ENCODE measurements around the gene QSOX1. TPM values are rescaled to one million over a fixed set of nuclear protein-coding genes. Genes with fewer than 3 reads are reported as not detected.

The QSOX1 gene
- total RNA-seq, 1 experiment from 2014 or later: 135 TPM

DNA sequence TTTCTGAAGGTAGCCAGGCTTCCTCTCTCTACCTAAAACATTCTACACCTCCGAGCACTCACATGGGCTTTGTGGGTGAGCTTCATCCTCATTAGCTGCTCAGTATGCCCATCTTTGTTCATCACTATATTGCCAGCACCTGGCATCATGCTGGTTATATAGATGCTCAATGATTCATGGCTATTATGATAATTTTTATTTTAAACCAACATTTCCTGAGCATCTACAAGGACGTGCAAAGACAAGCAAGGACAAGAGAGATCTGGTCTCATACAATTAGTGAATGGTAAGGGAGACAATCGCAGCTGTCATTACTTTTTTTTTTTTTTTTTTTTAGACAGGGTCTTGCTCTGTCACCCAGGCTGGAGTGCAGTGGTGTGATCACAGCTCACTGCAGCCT is 11.3 kb upstream of the QSOX1 start:
- Mint-ChIP-seq H3K9me3 (no peaks in the 10 kb centered on the region), H3K4me3 (no peak overlapping the region), H3K27ac (no peak overlapping the region), H3K27me3 (ENCODE audit: low read depth) (no peaks in the 10 kb centered on the region; the same call in 1 of the 2 replicates), H3K4me1 (no peaks in the 10 kb centered on the region), H3K36me3 (no peaks in the 10 kb centered on the region)
- ATAC-seq: no peak
- no peak for DNase-seq (ENCODE audit: low spot score)
- no peak for TF ChIP-seq AR (CRISPR knock-in tag; IDR thresholded peaks at IDR 0.05)
- TF ChIP-seq ATF2 (CRISPR knock-in tag; IDR thresholded peaks at IDR 0.05; ENCODE audit: borderline replicate concordance, low read depth): no peak
- TF ChIP-seq ATF1 (CRISPR knock-in tag; IDR thresholded peaks at IDR 0.05): no peak
- TF ChIP-seq PREB (CRISPR knock-in tag; IDR thresholded peaks at IDR 0.05; ENCODE audit: borderline replicate concordance): no peak
- TF ChIP-seq JUN (CRISPR knock-in tag; IDR thresholded peaks at IDR 0.05): no peak
- no peak for TF ChIP-seq JAZF1 (CRISPR knock-in tag; IDR thresholded peaks at IDR 0.05)
- no peak for TF ChIP-seq USF1 (CRISPR knock-in tag; IDR thresholded peaks at IDR 0.05)
- no peak for TF ChIP-seq SMAD4 (CRISPR knock-in tag; IDR thresholded peaks at IDR 0.05)
- no peak for TF ChIP-seq MXD4 (CRISPR knock-in tag; IDR thresholded peaks at IDR 0.05; ENCODE audit: borderline replicate concordance)
- no peak for TF ChIP-seq ZNF138 (CRISPR knock-in tag; conservative IDR thresholded peaks at IDR 0.05)
- TF ChIP-seq, protein P1, sequence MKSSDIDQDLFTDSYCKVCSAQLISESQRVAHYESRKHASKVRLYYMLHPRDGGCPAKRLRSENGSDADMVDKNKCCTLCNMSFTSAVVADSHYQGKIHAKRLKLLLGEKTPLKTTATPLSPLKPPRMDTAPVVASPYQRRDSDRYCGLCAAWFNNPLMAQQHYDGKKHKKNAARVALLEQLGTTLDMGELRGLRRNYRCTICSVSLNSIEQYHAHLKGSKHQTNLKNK (CRISPR knock-in tag; IDR thresholded peaks at IDR 0.05): no peak
- no peak for TF ChIP-seq RORB (CRISPR knock-in tag; IDR thresholded peaks at IDR 0.05)
- TF ChIP-seq ZNF121 (CRISPR knock-in tag; IDR thresholded peaks at IDR 0.05): no peak
- TF ChIP-seq ZNF416 (CRISPR knock-in tag; IDR thresholded peaks at IDR 0.05): no peak
- TF ChIP-seq FOXJ3 (CRISPR knock-in tag; IDR thresholded peaks at IDR 0.05; ENCODE audit: borderline replicate concordance): no peak
- CTCF ChIA-PET: no interaction called here
- POLR2A ChIA-PET: no interaction called here

DNA sequence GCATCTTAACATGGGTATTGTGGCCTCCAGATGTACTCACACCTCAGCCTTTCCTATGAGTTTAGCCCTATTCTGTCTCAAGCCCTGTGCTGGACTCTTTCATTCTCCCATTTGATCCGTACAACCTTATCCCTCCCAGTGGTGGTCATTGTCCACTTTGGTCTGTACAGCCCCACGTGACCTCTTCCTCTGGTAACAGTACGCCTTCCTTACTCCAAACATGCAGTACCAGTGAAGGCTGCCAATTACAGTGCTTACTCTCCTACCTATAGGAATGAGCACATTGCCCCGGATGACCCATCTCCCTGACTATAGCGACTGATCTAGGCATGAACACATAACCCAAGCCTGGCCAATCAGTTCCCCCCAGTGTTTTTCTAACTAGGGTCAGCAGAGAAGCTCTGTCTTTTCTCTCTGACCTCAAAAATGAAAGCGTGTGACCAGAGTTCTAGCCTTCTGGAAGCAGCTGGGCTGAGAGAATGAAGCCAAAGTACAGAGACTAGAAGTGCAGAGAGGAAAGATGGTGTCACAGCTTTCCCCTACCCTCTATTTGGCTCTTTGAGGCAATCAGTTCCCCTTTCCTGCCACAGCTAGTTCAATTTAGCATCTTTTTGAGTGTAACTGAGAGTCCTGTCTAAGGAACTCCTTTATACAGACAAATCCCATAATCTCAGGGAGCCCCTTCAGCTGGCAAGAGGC is 9.9 kb upstream of the QSOX1 start:
- Mint-ChIP-seq H3K27me3 (ENCODE audit: low read depth) (no peaks in the 10 kb centered on the region; the same call in 1 of the 2 replicates), H3K36me3 (no peaks in the 10 kb centered on the region), H3K27ac (no peak overlapping the region), H3K9me3 (no peaks in the 10 kb centered on the region), H3K4me1 (no peaks in the 10 kb centered on the region), H3K4me3 (no peak overlapping the region)
- ATAC-seq (no peak), DNase-seq (ENCODE audit: low spot score) (no peak)
- ChIA-PET CTCF (interaction anchor here (0.9 to 1.3 kb wide), 4 partner anchors 23 to 335 kb away, joined by 3 to 4 read pairs (median 3); no protein-coding TSS in a partner anchor), POLR2A (interaction anchor here (1.1 kb wide), 1 partner anchor 9 kb away, joined by 6 read pairs; the partner anchor contains the start of gene QSOX1)
- TF ChIP-seq NR3C1 (CRISPR knock-in tag; conservative IDR thresholded peaks at IDR 0.05; ENCODE audit: low read depth) (no peak), MLX (CRISPR knock-in tag; IDR thresholded peaks at IDR 0.05) (no peak), NR1H2 (CRISPR knock-in tag; IDR thresholded peaks at IDR 0.05) (no peak), RORB (CRISPR knock-in tag; IDR thresholded peaks at IDR 0.05) (no peak), NR2C2 (CRISPR knock-in tag; IDR thresholded peaks at IDR 0.05) (no peak), ATF3 (CRISPR knock-in tag; conservative IDR thresholded peaks at IDR 0.05) (no peak)
- TF ChIP-seq, protein P2, sequence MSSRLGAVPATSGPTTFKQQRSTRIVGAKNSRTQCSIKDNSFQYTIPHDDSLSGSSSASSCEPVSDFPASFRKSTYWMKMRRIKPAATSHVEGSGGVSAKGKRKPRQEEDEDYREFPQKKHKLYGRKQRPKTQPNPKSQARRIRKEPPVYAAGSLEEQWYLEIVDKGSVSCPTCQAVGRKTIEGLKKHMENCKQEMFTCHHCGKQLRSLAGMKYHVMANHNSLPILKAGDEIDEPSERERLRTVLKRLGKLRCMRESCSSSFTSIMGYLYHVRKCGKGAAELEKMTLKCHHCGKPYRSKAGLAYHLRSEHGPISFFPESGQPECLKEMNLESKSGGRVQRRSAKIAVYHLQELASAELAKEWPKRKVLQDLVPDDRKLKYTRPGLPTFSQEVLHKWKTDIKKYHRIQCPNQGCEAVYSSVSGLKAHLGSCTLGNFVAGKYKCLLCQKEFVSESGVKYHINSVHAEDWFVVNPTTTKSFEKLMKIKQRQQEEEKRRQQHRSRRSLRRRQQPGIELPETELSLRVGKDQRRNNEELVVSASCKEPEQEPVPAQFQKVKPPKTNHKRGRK (CRISPR knock-in tag; IDR thresholded peaks at IDR 0.05; ENCODE audit: borderline replicate concordance): no peak
- TF ChIP-seq, protein P3, sequence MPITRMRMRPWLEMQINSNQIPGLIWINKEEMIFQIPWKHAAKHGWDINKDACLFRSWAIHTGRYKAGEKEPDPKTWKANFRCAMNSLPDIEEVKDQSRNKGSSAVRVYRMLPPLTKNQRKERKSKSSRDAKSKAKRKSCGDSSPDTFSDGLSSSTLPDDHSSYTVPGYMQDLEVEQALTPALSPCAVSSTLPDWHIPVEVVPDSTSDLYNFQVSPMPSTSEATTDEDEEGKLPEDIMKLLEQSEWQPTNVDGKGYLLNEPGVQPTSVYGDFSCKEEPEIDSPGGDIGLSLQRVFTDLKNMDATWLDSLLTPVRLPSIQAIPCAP (CRISPR knock-in tag; IDR thresholded peaks at IDR 0.05): no peak
- TF ChIP-seq, protein P4, sequence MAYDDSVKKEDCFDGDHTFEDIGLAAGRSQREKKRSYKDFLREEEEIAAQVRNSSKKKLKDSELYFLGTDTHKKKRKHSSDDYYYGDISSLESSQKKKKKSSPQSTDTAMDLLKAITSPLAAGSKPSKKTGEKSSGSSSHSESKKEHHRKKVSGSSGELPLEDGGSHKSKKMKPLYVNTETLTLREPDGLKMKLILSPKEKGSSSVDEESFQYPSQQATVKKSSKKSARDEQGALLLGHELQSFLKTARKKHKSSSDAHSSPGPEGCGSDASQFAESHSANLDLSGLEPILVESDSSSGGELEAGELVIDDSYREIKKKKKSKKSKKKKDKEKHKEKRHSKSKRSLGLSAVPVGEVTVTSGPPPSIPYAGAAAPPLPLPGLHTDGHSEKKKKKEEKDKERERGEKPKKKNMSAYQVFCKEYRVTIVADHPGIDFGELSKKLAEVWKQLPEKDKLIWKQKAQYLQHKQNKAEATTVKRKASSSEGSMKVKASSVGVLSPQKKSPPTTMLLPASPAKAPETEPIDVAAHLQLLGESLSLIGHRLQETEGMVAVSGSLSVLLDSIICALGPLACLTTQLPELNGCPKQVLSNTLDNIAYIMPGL (CRISPR knock-in tag; IDR thresholded peaks at IDR 0.05): no peak

Measured in WTC11 (cell line).